ENCODE data around the gene ST6GAL1. TPM values are rescaled to one million over a fixed set of nuclear protein-coding genes. Genes with fewer than 3 reads are reported as not detected.
"Not testable (repeated sequence)": the region's sequence is repeated elsewhere in the genome, so short reads cannot be mapped to it uniquely, and the experiment has no call there.

ST6GAL1 gene
- total and polyA plus RNA-seq, 7 experiments from 2014 or later, result 115 to 313 (median 214) TPM

GRCh38 chr3:186992096-186992495, 61.8 kb downstream of the ST6GAL1 start:
- peaks cover 6 to 45% (median 29%) of the 10 kb centered on the region in 5 donors for H3K36me3 Mint-ChIP-seq

GRCh38 chr3:186993210-186993782, 63.0 kb downstream of the ST6GAL1 start:
- no peak for DNase-seq
- Mint-ChIP-seq H3K4me1 (peaks cover 34 to 68% (median 59%) of the 10 kb centered on the region in 7 donors), H3K36me3 (peaks cover 6 to 49% (median 28%) of the 10 kb centered on the region in 5 donors), H3K27ac (peak overlapping the region in 4 of 9 donors; percentile 25 to 65 (median 40)), H3K4me3 (no peak overlapping the region), H3K9me3 (no peaks in the 10 kb centered on the region), H3K27me3 (no peaks in the 10 kb centered on the region)
- POLR2A ChIA-PET, result no interaction called here
- no peaks in the 10 kb centered on the region for H3K9me3 ChIP-seq (ENCODE audit: control insufficient read depth in 2 of 3, low read length in 3 of 3)
- intact Hi-C loops (cut with micrococcal nuclease), result loop anchor here in 1 of 2 donors (5.0 kb wide), 1 partner anchor 41 kb away; no protein-coding TSS in a partner anchor
- H3K4me3 ChIP-seq (ENCODE audit: low read length), result no peak overlapping the region
- peaks cover 0 to 26% (median 3%) of the 10 kb centered on the region in 3 experiments for H3K36me3 ChIP-seq (ENCODE audit: control insufficient read depth in 2 of 3, insufficient read depth in 3 of 3, low read length in 3 of 3)
- peaks cover 0 to 15% of the 10 kb centered on the region in 2 donors for H3K4me1 ChIP-seq (ENCODE audit: control insufficient read depth in 2 of 2, insufficient read depth in 2 of 2, low read length in 2 of 2)
- CTCF ChIA-PET, result interaction anchor here (0.6 to 0.9 kb wide), 2 partner anchors 12 to 56 kb away, joined by 3 read pairs; no protein-coding TSS in a partner anchor
- H3K27ac ChIP-seq (ENCODE audit: low read depth, low read length), result no peak overlapping the region
- ATAC-seq, result no peak
- H3K27me3 ChIP-seq (ENCODE audit: control insufficient read depth in 2 of 2, insufficient read depth in 2 of 2, low read length in 2 of 2), result no peaks in the 10 kb centered on the region

More at GRCh38 chr3:186992096-186992495, 61.8 kb downstream of the ST6GAL1 start:
- Histone ChIP-seq H3K4me1 (ENCODE audit: control insufficient read depth in 2 of 2, insufficient read depth in 2 of 2, low read length in 2 of 2) (peaks cover 0 to 15% of the 10 kb centered on the region in 2 donors), H3K36me3 (ENCODE audit: control insufficient read depth in 2 of 3, insufficient read depth in 3 of 3, low read length in 3 of 3) (peaks cover 0 to 23% (median 3%) of the 10 kb centered on the region in 3 experiments)
- H3K27me3 ChIP-seq (ENCODE audit: control insufficient read depth in 2 of 2, insufficient read depth in 2 of 2, low read length in 2 of 2); ATAC-seq; DNase-seq; H3K9me3 ChIP-seq (ENCODE audit: control insufficient read depth in 2 of 3, low read length in 3 of 3); H3K27ac ChIP-seq (ENCODE audit: low read depth, low read length); CTCF ChIA-PET; H3K27me3 Mint-ChIP-seq; H3K4me3 Mint-ChIP-seq; H3K9me3 Mint-ChIP-seq; H3K4me3 ChIP-seq (ENCODE audit: low read length): not testable (repeated sequence)
- POLR2A ChIA-PET, result interaction anchor here (0.6 kb wide), 1 partner anchor 13 kb away, joined by 3 read pairs; no protein-coding TSS in a partner anchor
- intact Hi-C loops (cut with micrococcal nuclease), result loop anchor here in 1 of 2 donors (5.0 kb wide), 1 partner anchor 40 kb away; no protein-coding TSS in a partner anchor
- H3K4me1 Mint-ChIP-seq, result peaks cover 35 to 75% (median 65%) of the 10 kb centered on the region in 7 donors
- H3K27ac Mint-ChIP-seq, result peak overlapping the region in 6 of 9 donors; percentile 13 to 84 (median 36)

GRCh38 chr3:186994000-186994955, 64.0 kb downstream of the ST6GAL1 start:
- Histone ChIP-seq H3K27ac (ENCODE audit: low read depth, low read length) (no peak overlapping the region), H3K36me3 (ENCODE audit: control insufficient read depth in 2 of 3, insufficient read depth in 3 of 3, low read length in 3 of 3) (peaks cover 0 to 32% (median 0%) of the 10 kb centered on the region in 3 experiments), H3K27me3 (ENCODE audit: control insufficient read depth in 2 of 2, insufficient read depth in 2 of 2, low read length in 2 of 2) (no peaks in the 10 kb centered on the region), H3K9me3 (ENCODE audit: control insufficient read depth in 2 of 3, low read length in 3 of 3) (no peaks in the 10 kb centered on the region), H3K4me1 (ENCODE audit: control insufficient read depth in 2 of 2, insufficient read depth in 2 of 2, low read length in 2 of 2) (peaks cover 0 to 11% of the 10 kb centered on the region in 2 donors), H3K4me3 (ENCODE audit: low read length) (no peak overlapping the region)
- intact Hi-C loops (cut with micrococcal nuclease), result loop anchor here in 1 of 2 donors (5.0 kb wide), 1 partner anchor 42 kb away; no protein-coding TSS in a partner anchor
- H3K27ac Mint-ChIP-seq, result peak overlapping the region in 8 of 9 donors; percentile 18 to 65 (median 42)
- DNase-seq (no peak), ATAC-seq (no peak)
- POLR2A ChIA-PET, result interaction anchor here (0.6 kb wide), 1 partner anchor 101 kb away, joined by 3 read pairs; no protein-coding TSS in a partner anchor
- H3K27me3 Mint-ChIP-seq, result no peaks in the 10 kb centered on the region
- peaks cover 35 to 63% (median 53%) of the 10 kb centered on the region in 7 donors for H3K4me1 Mint-ChIP-seq
- H3K4me3 Mint-ChIP-seq, result peak overlapping the region in 1 of 10 donors; percentile 5
- peaks cover 6 to 51% (median 28%) of the 10 kb centered on the region in 5 donors for H3K36me3 Mint-ChIP-seq
- CTCF ChIA-PET, result interaction anchor here (0.9 to 2.1 kb wide), 3 partner anchors 13 to 78 kb away, joined by 3 to 6 read pairs (median 4); no protein-coding TSS in a partner anchor
- H3K9me3 Mint-ChIP-seq, result no peaks in the 10 kb centered on the region

- H3K4me1 Mint-ChIP-seq, result peaks cover 38 to 67% (median 56%) of the 10 kb centered on the region in 7 donors
- Histone ChIP-seq H3K36me3 (ENCODE audit: control insufficient read depth in 2 of 3, insufficient read depth in 3 of 3, low read length in 3 of 3) (peaks cover 0 to 27% (median 0%) of the 10 kb centered on the region in 3 experiments), H3K27ac (ENCODE audit: low read depth, low read length) (no peak overlapping the region), H3K27me3 (ENCODE audit: control insufficient read depth in 2 of 2, insufficient read depth in 2 of 2, low read length in 2 of 2) (no peaks in the 10 kb centered on the region), H3K9me3 (ENCODE audit: control insufficient read depth in 2 of 3, low read length in 3 of 3) (no peaks in the 10 kb centered on the region), H3K4me3 (ENCODE audit: low read length) (no peak overlapping the region), H3K4me1 (ENCODE audit: control insufficient read depth in 2 of 2, insufficient read depth in 2 of 2, low read length in 2 of 2) (peaks cover 0 to 11% of the 10 kb centered on the region in 2 donors)
- POLR2A ChIA-PET, result interaction anchor here (0.7 to 0.9 kb wide), 2 partner anchors 8 to 40 kb away, joined by 3 read pairs; no protein-coding TSS in a partner anchor
- DNase-seq (no peak), ATAC-seq (no peak)
- H3K27ac Mint-ChIP-seq, result peak overlapping the region in 6 of 9 donors; percentile 9 to 88 (median 51)
- H3K36me3 Mint-ChIP-seq, result peaks cover 6 to 49% (median 28%) of the 10 kb centered on the region in 5 donors
- no peaks in the 10 kb centered on the region for H3K9me3 Mint-ChIP-seq
- intact Hi-C loops (cut with micrococcal nuclease), result no loop called here
- H3K27me3 Mint-ChIP-seq, result no peaks in the 10 kb centered on the region
- CTCF ChIA-PET, result interaction anchor here (0.7 to 2.1 kb wide), 3 partner anchors 11 to 71 kb away, joined by 3 to 6 read pairs (median 3); no protein-coding TSS in a partner anchor
- H3K4me3 Mint-ChIP-seq, result no peak overlapping the region
These were observed 66.0 kb downstream of the ST6GAL1 start for GRCh38 chr3:186996356-186996755.

- Histone ChIP-seq H3K27ac (ENCODE audit: low read depth, low read length) (no peak overlapping the region), H3K36me3 (ENCODE audit: control insufficient read depth in 2 of 3, insufficient read depth in 3 of 3, low read length in 3 of 3) (peaks cover 0 to 20% (median 0%) of the 10 kb centered on the region in 3 experiments), H3K4me3 (ENCODE audit: low read length) (no peak overlapping the region), H3K9me3 (ENCODE audit: control insufficient read depth in 2 of 3, low read length in 3 of 3) (no peaks in the 10 kb centered on the region), H3K27me3 (ENCODE audit: control insufficient read depth in 2 of 2, insufficient read depth in 2 of 2, low read length in 2 of 2) (no peaks in the 10 kb centered on the region), H3K4me1 (ENCODE audit: control insufficient read depth in 2 of 2, insufficient read depth in 2 of 2, low read length in 2 of 2) (peaks cover 0 to 11% of the 10 kb centered on the region in 2 donors)
- peaks cover 1 to 46% (median 26%) of the 10 kb centered on the region in 5 donors for H3K36me3 Mint-ChIP-seq
- intact Hi-C loops (cut with micrococcal nuclease), result no loop called here
- peaks cover 0 to 2% (median 0%) of the 10 kb centered on the region in 11 donors for H3K9me3 Mint-ChIP-seq
- CTCF ChIA-PET, result no interaction called here
- DNase-seq (no peak), ATAC-seq (peak; percentile 36)
- H3K4me3 Mint-ChIP-seq, result no peak overlapping the region
- POLR2A ChIA-PET, result no interaction called here
- H3K27ac Mint-ChIP-seq, result peak overlapping the region in 7 of 9 donors; percentile 11 to 88 (median 61)
- H3K27me3 Mint-ChIP-seq, result no peaks in the 10 kb centered on the region
- peaks cover 31 to 63% (median 54%) of the 10 kb centered on the region in 7 donors for H3K4me1 Mint-ChIP-seq
These were observed 66.7 kb downstream of the ST6GAL1 start for GRCh38 chr3:186997061-186997460.

- H3K27me3 Mint-ChIP-seq, result no peaks in the 10 kb centered on the region
- H3K4me3 ChIP-seq (ENCODE audit: low read length), result no peak overlapping the region
- H3K36me3 ChIP-seq (ENCODE audit: control insufficient read depth in 2 of 3, insufficient read depth in 3 of 3, low read length in 3 of 3), result peaks cover 0 to 20% (median 0%) of the 10 kb centered on the region in 3 experiments
- H3K36me3 Mint-ChIP-seq, result peaks cover 0 to 48% (median 29%) of the 10 kb centered on the region in 5 donors
- H3K4me3 Mint-ChIP-seq, result no peak overlapping the region
- peaks cover 0 to 11% of the 10 kb centered on the region in 2 donors for H3K4me1 ChIP-seq (ENCODE audit: control insufficient read depth in 2 of 2, insufficient read depth in 2 of 2, low read length in 2 of 2)
- intact Hi-C loops (cut with micrococcal nuclease), result no loop called here
- H3K9me3 Mint-ChIP-seq, result peaks cover 0 to 3% (median 0%) of the 10 kb centered on the region in 11 donors
- ATAC-seq, result no peak
- no peaks in the 10 kb centered on the region for H3K27me3 ChIP-seq (ENCODE audit: control insufficient read depth in 2 of 2, insufficient read depth in 2 of 2, low read length in 2 of 2)
- H3K4me1 Mint-ChIP-seq, result peaks cover 31 to 66% (median 57%) of the 10 kb centered on the region in 7 donors
- H3K27ac Mint-ChIP-seq, result peak overlapping the region in 7 of 9 donors; percentile 11 to 88 (median 59)
- ChIA-PET CTCF (no interaction called here), POLR2A (no interaction called here)
- no peaks in the 10 kb centered on the region for H3K9me3 ChIP-seq (ENCODE audit: control insufficient read depth in 2 of 3, low read length in 3 of 3)
- DNase-seq, result no peak
- H3K27ac ChIP-seq (ENCODE audit: low read depth, low read length), result no peak overlapping the region
These were observed 67.2 kb downstream of the ST6GAL1 start for GRCh38 chr3:186997473-186997939.
